Muscle of back (tissue), 13 donors: ENCODE results near the gene GPAM. TPM values are rescaled to one million over a fixed set of nuclear protein-coding genes. Genes with fewer than 3 reads are reported as not detected.
"Not testable (repeated sequence)": the region's sequence is repeated elsewhere in the genome, so short reads cannot be mapped to it uniquely, and the experiment has no call there.

Experiments
- DNase-seq, 3 donors: peaks; one replicate each; pipeline versions ENCODE4 v3.0.0 to v3.0.0-alpha.2; 2013
- long read RNA-seq, 9 donors: transcript quantifications; one replicate each; lab custom pipeline, GENCODE V29; 2026
- polyA plus RNA-seq, 10 donors: library from polyadenylated mRNA; unstranded; fragments of 120-200 nt; gene quantifications; one replicate each; pipeline ENCODE4 v1.2.1, GENCODE V29; 2013; ENCODE audit not compliant: insufficient read length in 10 of 10

The GPAM gene, protein sequence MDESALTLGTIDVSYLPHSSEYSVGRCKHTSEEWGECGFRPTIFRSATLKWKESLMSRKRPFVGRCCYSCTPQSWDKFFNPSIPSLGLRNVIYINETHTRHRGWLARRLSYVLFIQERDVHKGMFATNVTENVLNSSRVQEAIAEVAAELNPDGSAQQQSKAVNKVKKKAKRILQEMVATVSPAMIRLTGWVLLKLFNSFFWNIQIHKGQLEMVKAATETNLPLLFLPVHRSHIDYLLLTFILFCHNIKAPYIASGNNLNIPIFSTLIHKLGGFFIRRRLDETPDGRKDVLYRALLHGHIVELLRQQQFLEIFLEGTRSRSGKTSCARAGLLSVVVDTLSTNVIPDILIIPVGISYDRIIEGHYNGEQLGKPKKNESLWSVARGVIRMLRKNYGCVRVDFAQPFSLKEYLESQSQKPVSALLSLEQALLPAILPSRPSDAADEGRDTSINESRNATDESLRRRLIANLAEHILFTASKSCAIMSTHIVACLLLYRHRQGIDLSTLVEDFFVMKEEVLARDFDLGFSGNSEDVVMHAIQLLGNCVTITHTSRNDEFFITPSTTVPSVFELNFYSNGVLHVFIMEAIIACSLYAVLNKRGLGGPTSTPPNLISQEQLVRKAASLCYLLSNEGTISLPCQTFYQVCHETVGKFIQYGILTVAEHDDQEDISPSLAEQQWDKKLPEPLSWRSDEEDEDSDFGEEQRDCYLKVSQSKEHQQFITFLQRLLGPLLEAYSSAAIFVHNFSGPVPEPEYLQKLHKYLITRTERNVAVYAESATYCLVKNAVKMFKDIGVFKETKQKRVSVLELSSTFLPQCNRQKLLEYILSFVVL
- polyA plus RNA-seq, result 10 to 100 TPM in 6 of 10 donors, 1 to 10 TPM in 4; 7.4 to 12.0 (median 11.1) TPM
- long read RNA-seq, donor 1, result 0 reads
- long read RNA-seq, donor 2, result 0 reads
- long read RNA-seq, donor 3, result 0 reads
- long read RNA-seq, donor 4, full-length matches to known transcripts, result 1 of 1 reads
- long read RNA-seq, donor 4, partial matches to known transcripts, result 0 of 1 reads
- long read RNA-seq, donor 4, other reads (novel, unspliced or antisense), result 0 of 1 reads
- long read RNA-seq, donor 5, full-length matches to known transcripts, result 1 of 1 reads
- long read RNA-seq, donor 5, partial matches to known transcripts, result 0 of 1 reads
- long read RNA-seq, donor 5, other reads (novel, unspliced or antisense), result 0 of 1 reads
- long read RNA-seq, donor 6, result 0 reads
- long read RNA-seq, donor 7, partial matches to known transcripts, result 7 of 7 reads
- long read RNA-seq, donor 7, other reads (novel, unspliced or antisense), result 0 of 7 reads
- long read RNA-seq, donor 8, result 0 reads
- long read RNA-seq, donor 9, result 0 reads

DNA sequence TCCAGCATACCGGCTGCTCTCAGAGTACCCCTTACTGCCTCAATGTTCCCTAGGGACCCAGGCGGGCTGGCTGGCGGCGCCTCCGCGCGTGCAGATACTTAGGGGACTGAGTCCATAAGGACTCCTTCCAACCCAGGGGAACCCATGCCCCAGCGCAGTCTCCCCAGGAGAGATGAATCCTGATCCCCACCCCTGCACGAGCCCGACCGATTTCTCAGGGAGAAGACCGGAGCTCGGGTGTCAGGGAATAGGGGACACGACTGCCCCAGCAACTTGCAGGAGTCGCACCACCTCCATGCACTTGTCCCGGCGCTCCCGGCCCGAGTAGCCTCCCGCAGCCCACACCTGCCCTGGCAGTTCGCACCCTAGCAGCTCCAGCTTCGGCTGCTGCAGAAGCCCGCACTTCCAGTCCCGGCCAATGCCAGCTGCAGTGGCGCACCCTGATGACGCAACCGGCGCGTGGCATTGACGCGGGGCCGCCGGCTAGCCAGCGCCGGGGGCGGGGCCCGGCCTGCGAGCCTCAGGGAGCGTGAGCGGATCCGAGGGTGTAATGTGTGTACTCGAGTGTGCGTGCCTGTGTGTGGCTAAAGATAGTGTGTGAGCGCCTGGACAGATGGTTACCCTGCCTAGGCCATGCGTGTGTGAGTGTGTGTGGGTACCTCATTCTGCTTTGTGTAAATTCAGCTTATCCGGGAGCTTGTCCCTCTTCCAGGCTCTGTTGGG lies at the start of gene GPAM:
GPAM (minus strand) TSS at position 437 of the 723 bp plus-strand sequence. CDS start 1,981 bp downstream, outside the sequence.
- DNase-seq, result peak; percentile 92 to 98 (median 95)

DNA sequence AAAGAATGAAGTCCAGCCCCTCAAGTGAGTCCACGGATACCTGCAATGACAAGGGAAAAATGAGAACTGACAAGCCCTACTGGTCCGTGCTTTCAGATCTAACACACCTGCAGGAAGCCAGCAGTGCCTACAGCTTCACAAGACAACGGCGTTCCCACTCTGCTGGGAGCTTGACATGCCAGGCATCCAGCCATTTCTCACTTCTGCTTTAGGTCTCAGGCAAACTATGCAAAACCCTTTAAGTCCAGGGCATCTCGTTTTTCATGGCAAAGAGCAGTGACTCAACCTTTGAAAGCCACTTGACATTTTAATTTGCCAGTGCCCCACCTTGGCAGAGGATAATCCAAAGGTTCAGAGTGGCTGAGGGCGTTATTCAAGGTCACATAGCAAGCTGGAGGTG lies 49.1 kb upstream of the GPAM start:
- DNase-seq, result no peak

DNA sequence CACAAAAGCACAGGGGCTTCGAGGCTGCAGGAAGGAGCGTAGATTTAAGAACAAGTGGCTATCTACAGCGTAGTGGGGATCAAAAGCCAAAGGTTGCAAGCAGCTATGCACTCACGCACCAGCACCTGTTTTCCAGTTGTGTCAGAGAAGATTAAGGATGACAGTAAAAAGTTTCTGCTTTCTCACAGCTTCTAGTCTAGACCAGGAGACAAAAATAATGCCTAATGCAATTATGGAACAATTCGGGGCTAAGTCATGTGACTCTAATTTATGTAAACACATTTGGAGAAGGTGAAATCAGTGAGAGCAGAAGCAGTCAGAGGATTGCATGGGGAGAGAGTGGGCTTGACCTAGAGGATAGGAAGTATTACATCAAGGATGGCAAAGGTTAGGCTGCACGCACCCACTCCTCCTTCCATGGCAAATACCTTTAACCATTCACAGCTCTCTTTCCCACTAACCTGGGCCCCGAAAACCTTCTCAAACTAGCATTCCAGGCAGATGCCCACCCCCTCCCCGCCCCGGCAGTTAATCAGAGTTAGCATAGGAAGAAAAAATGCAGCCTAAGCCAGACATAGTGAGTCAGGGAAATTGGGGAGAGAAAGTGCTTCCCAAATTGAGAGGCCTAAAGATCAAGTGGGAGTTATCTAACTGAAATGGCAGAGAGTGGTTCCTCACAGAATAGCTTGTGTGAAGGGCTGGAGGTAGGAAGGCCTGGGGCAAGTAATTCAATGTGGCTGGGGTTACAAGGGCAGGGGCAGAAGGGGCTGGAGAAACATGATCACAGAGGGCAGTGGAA lies 48.2 kb upstream of the GPAM start:
- DNase-seq, result no peak

DNA sequence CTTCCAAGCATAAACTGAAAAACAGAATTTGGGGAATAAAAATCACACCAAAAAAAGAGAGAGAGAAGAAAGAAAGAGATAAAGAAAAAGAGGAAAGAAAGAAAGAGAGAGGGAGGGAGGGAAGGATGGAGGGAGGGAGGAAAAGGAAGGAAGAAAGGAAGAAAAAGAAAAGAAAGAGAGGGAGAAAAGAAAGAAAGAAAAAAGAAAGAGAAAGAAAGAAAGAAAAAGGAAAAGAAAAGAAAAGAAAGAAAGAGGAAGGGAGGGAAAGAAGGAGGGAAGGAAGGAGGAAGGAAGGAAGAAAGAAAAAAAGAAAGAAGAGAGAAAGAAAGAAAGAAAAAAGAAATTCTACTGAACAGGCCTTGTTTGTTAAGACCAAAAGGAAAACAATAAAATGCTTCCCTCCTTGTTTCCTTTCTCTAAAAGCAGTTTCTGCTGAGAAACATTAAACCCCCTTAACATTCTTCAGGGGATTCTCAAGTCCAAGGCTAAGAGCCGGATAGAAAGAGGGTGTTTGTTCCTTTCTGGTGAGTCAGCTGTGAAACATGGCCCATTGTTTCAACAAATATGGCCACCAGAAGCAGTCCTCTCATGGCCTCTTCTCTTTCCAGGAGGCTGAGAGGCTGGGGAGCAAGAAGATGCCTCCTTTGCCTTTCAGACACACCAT lies 46.9 kb upstream of the GPAM start:
- DNase-seq, result peak in 1 of 3 donors; percentile 27

DNA sequence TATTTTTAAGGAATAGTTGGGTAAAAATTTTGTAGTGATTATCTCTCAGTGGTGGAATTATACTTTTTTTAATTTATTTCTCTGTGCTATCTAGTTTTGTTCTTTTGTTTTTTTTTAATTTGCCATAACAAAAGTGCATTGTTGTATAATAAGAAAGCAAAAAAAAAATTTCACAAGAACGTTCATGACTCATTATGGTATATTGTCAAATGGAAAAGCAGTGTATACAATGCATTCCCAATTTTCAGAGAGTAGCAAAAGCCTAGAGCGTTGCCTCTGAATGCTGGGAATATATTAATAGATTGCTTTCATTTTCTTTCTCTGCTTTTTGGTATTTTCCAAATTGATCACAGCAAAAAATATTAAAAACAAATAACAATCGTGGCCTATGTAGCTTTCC lies 46.3 kb upstream of the GPAM start:
- no peak for DNase-seq

DNA sequence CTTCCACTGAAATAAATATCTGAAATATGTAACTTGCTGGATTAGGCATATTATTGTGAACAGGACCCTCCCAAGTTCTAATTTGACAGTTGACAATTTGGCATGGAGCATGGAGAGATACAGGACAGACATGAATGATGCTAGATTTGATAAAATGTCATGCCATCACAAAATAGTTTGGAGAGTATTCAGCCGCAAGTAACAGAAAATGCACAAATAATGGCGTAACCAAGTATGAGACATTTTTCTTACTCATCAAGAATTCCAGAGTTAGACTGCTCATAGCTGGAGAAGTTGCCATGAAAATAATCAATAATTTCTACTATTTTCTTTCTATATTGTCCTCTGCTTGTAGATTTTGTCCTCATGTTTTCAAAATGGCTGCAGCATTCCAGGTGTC lies 45.5 kb upstream of the GPAM start:
- no peak for DNase-seq

DNA sequence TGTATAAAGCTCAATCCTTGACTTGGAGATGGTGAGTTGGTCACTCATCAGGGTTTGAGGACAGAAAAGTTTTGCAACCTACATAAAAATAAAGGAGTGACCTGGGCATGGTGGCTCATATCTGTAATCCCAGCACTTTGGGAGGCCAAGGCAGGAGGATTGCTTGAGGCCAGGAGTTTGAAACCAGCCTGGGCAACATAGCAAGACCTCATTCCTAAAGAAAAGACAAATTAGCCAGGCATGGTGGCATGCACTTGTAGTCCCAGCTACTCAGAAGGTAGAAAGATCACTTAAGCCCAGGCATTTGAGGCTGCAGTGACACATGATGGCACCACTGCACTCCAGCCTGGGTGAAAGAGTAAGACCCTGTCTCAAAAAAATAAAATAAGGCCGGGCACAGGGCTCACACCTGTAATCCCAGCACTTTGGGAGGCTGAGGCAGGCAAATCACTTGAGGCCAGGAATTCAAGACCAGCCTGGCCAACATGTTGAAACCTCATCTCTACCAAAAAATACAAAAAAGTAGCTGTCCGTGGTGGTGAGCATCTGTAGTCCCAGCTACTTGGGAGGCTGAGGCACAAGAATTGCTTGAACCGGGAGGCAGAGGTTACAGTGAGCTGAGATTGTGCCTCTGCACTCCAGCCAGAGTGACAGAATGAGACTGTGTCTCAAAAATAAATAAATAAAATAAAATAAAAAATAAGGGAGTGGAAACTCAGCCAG lies 45.0 kb upstream of the GPAM start:
- DNase-seq, result not testable (repeated sequence)

DNA sequence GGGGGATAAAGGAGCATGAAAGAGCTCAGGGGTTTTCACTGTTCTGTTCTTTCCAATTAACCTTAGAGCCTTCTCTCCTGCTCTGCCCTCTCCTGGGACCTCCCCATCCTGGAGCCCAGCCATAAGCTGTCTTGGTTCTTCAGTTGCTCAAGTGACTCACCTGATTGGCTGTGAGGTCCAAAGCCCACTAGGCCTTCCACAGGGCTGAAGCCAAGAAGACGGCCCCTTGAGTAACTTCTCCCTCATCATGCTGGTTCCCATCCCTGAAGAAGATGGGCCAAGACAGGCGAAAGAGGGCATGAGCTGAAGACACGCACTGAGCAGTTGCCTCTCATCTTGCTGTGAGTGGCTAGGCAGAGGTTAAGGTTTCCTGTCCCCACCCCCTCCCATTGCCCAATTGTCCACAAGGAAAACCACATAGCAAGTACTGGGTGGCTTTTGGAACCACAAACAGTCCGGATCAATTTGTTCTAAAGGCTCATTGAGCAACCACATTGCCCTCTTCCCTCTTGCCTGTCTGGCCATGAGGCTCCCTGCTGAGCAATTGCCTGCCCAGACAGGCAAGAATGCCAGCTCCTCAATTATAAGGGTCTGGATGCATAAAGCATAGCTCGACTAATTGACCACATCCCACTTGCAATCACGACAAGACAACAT lies 43.9 kb upstream of the GPAM start:
- DNase-seq, result peak in 1 of 3 donors; percentile 51

DNA sequence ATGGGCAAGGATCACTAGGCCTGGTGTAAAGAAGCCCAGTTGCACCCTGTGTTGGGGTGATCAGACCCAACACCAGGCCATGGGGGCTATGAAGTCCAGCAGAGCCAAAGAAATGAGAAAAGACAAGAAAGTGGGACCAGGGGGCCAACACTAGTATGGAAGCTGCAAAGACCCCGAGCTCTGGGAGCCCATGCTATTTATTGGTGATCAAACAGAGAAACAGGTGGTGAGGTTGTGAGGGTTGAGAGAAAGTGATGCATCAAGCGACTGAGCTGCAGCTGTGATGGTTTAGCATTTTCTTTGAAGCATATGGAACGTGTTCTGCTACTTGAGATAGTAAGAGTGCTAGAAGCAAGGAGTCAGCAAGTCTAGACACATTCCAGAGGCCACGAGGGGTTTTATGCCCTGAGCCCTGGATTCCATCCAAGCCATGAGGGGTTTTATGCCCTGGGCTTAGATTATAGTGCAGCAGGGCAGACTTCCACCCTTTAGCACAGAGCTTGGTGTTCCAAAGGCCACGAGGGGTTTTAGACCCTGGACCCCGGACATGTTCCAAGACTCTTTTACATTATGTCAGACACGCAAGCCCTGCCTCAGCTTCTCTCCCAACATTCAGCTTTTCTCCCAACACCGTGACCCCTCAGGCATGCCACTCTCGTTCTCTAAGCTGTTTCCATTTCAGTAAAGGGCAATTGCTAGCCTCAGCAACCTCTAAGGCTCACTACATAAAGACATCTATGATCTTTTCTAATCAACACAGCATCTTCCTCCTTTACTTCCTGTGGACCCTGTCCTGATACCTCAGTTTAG lies 43.1 kb upstream of the GPAM start:
- DNase-seq, result no peak

DNA sequence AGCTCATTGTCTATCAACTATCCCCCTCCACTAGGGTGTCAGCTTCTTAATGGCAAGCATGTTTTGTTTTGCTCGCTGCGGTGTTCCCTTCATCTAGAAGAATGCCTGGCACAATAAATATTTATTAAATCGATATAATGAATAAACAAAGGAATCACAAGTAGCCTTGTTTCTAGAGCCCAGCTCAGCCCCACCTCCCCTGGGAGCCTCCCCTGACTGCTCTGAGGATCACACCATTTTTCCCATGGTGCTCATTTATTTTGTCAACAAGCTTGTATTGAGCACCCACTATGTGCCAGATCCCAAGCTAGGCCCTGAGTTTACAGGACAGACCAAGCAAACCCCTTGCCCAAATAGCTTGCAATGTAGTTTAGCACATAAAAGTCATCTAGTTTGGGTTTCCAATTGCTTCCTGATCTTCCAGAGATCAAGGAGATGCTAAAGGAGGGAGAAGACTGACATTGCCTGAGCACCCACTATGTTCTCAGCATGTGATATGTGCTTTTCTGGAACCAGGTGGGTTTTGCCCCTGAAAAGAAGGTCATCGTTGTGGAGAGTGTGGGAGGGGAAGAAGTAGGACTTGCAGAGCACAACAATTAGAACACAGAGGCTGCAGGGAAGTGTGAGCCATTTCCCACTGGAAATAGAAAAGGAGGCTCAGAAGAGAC lies 42.3 kb upstream of the GPAM start:
- no peak for DNase-seq

DNA sequence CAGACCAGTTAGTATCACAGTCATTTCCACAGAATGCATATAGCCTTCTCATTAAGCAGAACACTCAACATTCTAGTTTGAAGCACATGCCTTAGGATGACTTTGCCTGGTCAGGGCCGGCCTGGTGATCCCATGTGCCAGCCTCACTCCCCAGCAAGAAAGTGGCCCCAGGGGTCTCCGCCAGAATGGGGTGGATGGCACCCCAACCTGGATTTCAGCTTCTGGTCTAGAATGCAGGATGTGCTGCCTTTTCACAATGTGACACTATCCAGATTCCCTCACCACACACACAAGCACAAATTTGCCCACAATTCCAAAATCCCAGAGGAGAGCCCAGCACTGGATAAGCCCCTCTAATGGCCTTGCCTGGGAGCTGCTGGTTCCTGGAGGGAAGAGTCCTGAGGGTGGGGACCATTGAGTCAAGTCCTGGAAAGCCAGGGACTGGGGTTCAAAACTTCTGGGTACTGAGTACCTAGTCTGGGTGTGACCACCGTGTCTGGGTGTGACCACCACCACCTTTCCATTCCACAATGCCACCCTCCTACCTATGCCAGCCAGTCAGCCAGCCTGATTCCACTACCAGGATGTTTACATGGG lies 41.5 kb upstream of the GPAM start:
- DNase-seq, result no peak

DNA sequence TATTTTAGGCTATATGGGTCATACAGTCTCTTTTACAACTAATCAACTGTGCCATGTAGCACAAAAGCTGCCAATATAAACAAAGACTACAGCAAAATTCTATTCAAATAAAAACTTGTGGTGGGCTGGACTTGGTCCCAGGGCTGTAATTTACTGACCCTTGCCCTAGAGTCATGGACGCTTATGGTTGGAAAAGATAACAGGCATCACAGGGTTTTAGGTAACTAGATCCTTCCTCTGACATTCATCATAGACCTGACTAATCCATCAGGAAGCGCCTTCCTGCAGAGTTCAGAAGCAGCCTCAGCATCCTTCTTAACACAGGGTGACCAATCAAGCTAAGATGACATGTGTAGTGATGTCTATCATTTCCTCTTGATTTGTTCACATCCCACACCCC lies 40.2 kb upstream of the GPAM start:
- no peak for DNase-seq

DNA sequence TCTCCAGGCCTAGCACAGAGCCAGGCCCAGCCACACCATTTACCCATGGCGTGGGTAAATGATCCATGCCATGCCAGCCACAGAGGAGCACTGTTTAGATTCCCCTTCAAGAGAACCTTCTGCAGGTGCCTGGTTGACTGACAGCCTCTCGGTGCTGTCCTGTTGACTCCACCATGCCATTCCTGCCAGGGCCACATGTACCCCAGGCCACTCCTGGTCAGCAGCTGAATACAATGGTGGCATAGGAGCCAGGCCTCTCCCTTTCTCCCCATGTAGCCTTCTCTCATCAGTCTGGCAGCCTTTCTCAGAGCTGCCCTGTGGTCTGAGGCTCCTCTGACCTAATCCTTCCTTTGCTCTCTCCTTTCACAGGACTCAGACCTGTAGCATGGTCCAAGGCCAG lies 39.2 kb upstream of the GPAM start:
- no peak for DNase-seq

DNA sequence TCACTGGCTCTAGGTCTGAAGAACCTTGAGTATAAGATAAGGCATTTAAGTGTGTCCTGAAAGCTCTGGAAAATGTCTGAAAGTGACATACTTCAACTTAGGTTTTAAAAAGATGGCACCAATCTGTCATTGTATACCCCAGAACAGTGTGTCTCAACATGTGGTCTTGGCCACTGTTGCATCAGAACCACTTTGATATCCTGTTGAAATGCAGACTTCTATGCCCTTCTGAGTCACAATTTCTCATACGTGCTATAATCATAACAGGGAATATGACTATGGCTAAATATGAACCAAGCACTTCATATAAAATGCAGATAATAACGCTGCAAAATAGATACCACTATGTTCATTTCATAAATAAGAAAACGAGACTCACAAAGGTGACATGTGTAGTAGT lies 38.0 kb upstream of the GPAM start:
- DNase-seq, result no peak

DNA sequence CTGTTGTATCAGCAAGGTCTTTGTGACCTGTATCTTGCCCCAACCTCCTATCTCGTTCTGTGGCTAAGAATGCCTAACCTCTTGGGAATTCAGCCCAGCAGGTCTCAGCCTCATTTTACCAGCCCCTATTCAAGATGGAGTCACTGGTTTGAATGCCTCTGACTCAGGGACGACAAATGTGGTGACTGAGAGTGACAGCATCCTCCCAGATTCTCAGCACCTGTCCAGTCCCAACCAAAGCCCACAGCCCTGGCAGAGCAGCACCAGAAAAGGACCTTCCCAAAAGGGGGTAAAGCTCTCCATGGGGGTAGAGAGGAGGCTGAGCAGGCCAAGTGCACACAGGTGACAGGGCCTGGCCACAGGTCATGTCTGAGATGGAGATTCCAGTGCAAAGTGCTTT lies 35.4 kb upstream of the GPAM start:
- no peak for DNase-seq

DNA sequence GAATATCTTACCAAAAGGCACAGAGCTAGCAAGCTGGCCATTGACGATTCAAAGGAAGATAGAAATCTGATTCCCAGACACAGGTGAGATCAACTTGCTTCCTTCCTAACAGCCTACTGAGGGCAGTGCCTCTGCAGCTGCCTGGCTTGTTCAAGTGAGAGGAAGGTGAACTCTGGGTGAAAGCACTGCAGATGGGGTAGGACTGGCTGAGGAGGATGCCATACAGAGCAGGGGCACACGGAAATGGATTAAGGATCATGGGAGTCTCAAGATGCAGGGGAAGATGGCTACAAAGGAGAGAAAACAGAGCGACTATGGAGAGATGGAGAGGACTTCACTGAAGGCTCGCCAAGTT lies 34.4 kb upstream of the GPAM start:
- DNase-seq, result no peak
